ENCODE results near the gene PDIA3. TPM values are rescaled to one million over a fixed set of nuclear protein-coding genes. Genes with fewer than 3 reads are reported as not detected.
A peak's percentile ranks its signal among the peaks of the same experiment; 100 is the strongest.

PDIA3 gene
- total and polyA plus RNA-seq, 2 donors (not counting 1 experiment from before 2014, with no cell fraction given), result 120 to 528 TPM

GRCh38 chr15:43777267-43777914 is 31.2 kb downstream of the PDIA3 start:
- peak overlapping the region; percentile 84 for H3K27ac ChIP-seq (ENCODE audit: insufficient read depth, low read length)
- H3K79me2 ChIP-seq (ENCODE audit: control insufficient read depth, insufficient read depth, low read length), result no peaks in the 10 kb centered on the region
- H3K4me3 ChIP-seq (replicated peaks in 1 of 4; ENCODE audit: control extremely low read depth in 1 of 4, insufficient read depth in 1 of 4, low read depth in 3 of 4, low read length in 4 of 4), result peak overlapping the region; percentile 73 to 79 (median 76)
- H3K9ac ChIP-seq (ENCODE audit: insufficient read depth, low read length), result peak overlapping the region; percentile 66
- peak; percentile 59 to 80 for TF ChIP-seq CTCF (conservative IDR thresholded peaks at IDR 0.05 in 1 of 2, IDR thresholded peaks at IDR 0.05 in 1 of 2; ENCODE audit: low read depth in 1 of 2, low read length in 2 of 2)
- no peak for TF ChIP-seq EZH2 (IDR thresholded peaks at IDR 0.05; ENCODE audit: low read length, missing control alignments)
- no peaks in the 10 kb centered on the region for H3K27me3 ChIP-seq (ENCODE audit: control insufficient read depth, insufficient read depth, low read length)
- H4K20me1 ChIP-seq (ENCODE audit: control insufficient read depth, extremely low read depth, insufficient read depth, low read length), result no peaks in the 10 kb centered on the region
- H3K36me3 ChIP-seq (ENCODE audit: control insufficient read depth, insufficient read depth, low read length), result peaks cover 3% of the 10 kb centered on the region
- no peaks in the 10 kb centered on the region for H3K9me3 ChIP-seq (ENCODE audit: control insufficient read depth, insufficient read depth, low read depth, low read length)
- H3K4me1 ChIP-seq (ENCODE audit: control insufficient read depth, extremely low read depth, insufficient read depth, low read length), result peaks cover 2% of the 10 kb centered on the region
- peak; percentile 70 to 76 for DNase-seq (ENCODE audit: low read depth in 2 of 2)
- H3K4me2 ChIP-seq (ENCODE audit: extremely low read depth, insufficient read depth, low read length), result peak overlapping the region; percentile 86
- peak overlapping the region; percentile 89 for H2AFZ ChIP-seq (ENCODE audit: low read length)

GRCh38 chr15:43779016-43779415 is 32.8 kb downstream of the PDIA3 start:
- Histone ChIP-seq H3K27ac (ENCODE audit: insufficient read depth, low read length) (no peak overlapping the region), H3K27me3 (ENCODE audit: control insufficient read depth, insufficient read depth, low read length) (no peaks in the 10 kb centered on the region), H2AFZ (ENCODE audit: low read length) (no peak overlapping the region), H4K20me1 (ENCODE audit: control insufficient read depth, extremely low read depth, insufficient read depth, low read length) (no peaks in the 10 kb centered on the region), H3K4me1 (ENCODE audit: control insufficient read depth, extremely low read depth, insufficient read depth, low read length) (peaks cover 2% of the 10 kb centered on the region), H3K9me3 (ENCODE audit: control insufficient read depth, insufficient read depth, low read depth, low read length) (no peaks in the 10 kb centered on the region), H3K4me3 (replicated peaks in 1 of 4; ENCODE audit: control extremely low read depth in 1 of 4, insufficient read depth in 1 of 4, low read depth in 3 of 4, low read length in 4 of 4) (no peak overlapping the region), H3K79me2 (ENCODE audit: control insufficient read depth, insufficient read depth, low read length) (no peaks in the 10 kb centered on the region), H3K4me2 (ENCODE audit: extremely low read depth, insufficient read depth, low read length) (no peak overlapping the region), H3K9ac (ENCODE audit: insufficient read depth, low read length) (no peak overlapping the region), H3K36me3 (ENCODE audit: control insufficient read depth, insufficient read depth, low read length) (peaks cover 1% of the 10 kb centered on the region)
- no peak for DNase-seq (ENCODE audit: low read depth in 2 of 2)
- no peak for TF ChIP-seq EZH2 (IDR thresholded peaks at IDR 0.05; ENCODE audit: low read length, missing control alignments)
- no peak for TF ChIP-seq CTCF (conservative IDR thresholded peaks at IDR 0.05 in 1 of 2, IDR thresholded peaks at IDR 0.05 in 1 of 2; ENCODE audit: low read depth in 1 of 2, low read length in 2 of 2)

DNA sequence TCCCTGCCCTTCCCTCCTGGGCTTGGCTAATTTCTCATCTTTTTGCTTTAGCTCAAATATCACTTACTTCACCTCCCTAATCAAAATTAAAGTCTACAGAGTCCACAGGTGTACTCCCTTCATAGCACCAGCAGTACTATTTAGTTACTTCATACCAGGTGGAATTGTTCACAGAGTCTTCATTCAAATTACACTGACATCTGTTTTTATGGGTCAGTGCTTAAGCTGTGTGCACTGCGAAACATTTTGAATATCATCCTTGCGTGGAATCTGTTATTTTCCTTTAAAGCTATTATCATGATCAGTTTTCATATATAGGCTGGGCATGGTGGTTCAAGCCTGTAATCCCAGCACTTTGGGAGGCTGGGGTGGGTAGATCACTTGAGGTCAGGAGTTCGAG is 43.2 kb downstream of the PDIA3 start:
- TF ChIP-seq CTCF (conservative IDR thresholded peaks at IDR 0.05 in 1 of 2, IDR thresholded peaks at IDR 0.05 in 1 of 2; ENCODE audit: low read depth in 1 of 2, low read length in 2 of 2) (no peak), EZH2 (IDR thresholded peaks at IDR 0.05; ENCODE audit: low read length, missing control alignments) (no peak)
- Histone ChIP-seq H3K27me3 (ENCODE audit: control insufficient read depth, insufficient read depth, low read length) (no peaks in the 10 kb centered on the region), H4K20me1 (ENCODE audit: control insufficient read depth, extremely low read depth, insufficient read depth, low read length) (no peaks in the 10 kb centered on the region), H3K4me3 (replicated peaks in 1 of 4; ENCODE audit: control extremely low read depth in 1 of 4, insufficient read depth in 1 of 4, low read depth in 3 of 4, low read length in 4 of 4) (no peak overlapping the region), H3K4me1 (ENCODE audit: control insufficient read depth, extremely low read depth, insufficient read depth, low read length) (peaks cover 12% of the 10 kb centered on the region), H3K79me2 (ENCODE audit: control insufficient read depth, insufficient read depth, low read length) (peaks cover 23% of the 10 kb centered on the region), H3K9me3 (ENCODE audit: control insufficient read depth, insufficient read depth, low read depth, low read length) (no peaks in the 10 kb centered on the region), H3K27ac (ENCODE audit: insufficient read depth, low read length) (no peak overlapping the region), H3K4me2 (ENCODE audit: extremely low read depth, insufficient read depth, low read length) (no peak overlapping the region), H3K36me3 (ENCODE audit: control insufficient read depth, insufficient read depth, low read length) (peaks cover 6% of the 10 kb centered on the region), H2AFZ (ENCODE audit: low read length) (no peak overlapping the region), H3K9ac (ENCODE audit: insufficient read depth, low read length) (no peak overlapping the region)
- no peak for DNase-seq (ENCODE audit: low read depth in 2 of 2)

Data from fibroblast of lung (primary cell).